Measurements from ENCODE around the gene RTP1.
"Not testable (repeated sequence)": the region's sequence is repeated elsewhere in the genome, so short reads cannot be mapped to it uniquely, and the experiment has no call there.

RTP1 gene

DNA sequence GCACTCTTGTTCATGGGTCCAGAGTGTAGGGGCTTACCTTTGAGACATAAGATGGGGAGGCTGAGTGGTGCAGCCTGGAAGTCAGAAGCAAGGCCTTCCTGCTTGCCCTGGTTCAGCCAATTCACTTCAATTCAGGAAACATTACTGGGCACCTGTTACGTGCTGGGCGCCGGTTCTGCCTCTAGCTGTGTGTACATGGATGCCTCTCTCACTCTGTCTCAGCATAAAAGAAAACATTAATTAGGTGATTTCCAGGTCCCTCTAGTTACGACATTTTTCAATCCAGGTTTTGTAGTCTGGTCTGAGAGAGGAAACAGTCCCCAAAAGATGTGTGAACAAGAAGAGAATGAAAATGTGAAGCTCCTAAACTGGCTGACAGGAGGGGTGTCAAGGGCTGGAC is 1.2 kb downstream of the RTP1 start:
- DNase-seq (ENCODE audit: low spot score): no peak

DNA sequence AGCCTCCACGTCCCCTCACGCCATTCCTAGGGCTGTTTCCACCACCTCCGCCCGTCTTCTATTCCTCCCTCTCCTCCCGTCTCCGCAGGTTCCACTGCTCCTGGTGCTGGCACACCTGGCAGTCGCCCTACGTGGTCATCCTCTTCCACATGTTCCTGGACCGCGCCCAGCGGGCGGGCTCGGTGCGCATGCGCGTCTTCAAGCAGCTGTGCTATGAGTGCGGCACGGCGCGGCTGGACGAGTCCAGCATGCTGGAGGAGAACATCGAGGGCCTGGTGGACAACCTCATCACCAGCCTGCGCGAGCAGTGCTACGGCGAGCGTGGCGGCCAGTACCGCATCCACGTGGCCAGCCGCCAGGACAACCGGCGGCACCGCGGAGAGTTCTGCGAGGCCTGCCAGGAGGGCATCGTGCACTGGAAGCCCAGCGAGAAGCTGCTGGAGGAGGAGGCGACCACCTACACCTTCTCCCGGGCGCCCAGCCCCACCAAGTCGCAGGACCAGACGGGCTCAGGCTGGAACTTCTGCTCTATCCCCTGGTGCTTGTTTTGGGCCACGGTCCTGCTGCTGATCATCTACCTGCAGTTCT is 2.3 kb downstream of the RTP1 start:
- not testable (repeated sequence) for DNase-seq (ENCODE audit: low spot score)

DNA sequence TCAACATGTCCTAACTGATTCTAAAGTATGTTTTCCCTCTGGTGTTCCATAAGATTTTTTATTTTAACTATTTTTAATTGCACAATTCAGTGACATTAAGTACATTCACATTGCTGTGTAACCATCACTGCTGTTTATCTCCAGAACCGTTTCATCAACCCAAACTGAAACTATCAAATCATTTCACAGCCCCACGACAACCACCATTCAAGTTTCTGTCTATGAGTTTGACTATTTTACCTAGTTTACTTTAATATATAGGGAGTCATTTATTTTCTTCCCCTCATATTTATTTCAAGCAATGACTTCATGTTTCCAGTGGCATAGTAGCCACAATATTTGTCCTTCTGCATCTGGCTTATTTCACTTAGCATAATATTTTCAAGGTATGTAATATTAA is 8.4 kb downstream of the RTP1 start:
- DNase-seq (ENCODE audit: low spot score): no peak

DNA sequence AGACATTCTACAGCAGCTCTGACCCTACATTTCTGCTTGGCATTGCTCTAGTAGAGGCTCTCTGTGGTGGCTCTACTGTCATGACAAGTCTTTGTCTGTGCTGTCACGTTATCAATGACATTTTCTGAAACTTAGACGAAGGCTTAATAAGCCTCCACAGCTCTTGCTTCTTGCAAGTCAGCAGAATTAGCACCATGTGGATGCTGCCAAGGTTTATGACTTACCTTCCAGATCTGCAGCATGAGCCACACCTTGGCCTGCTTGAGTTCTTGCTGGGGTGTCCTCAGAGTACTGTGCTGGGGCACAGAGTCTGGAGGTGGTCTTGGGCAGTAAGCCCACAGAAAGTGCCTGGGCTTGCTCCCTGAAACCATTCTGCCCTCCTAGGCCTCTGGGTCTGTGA is 9.8 kb downstream of the RTP1 start:
- DNase-seq (ENCODE audit: low spot score): no peak

DNA sequence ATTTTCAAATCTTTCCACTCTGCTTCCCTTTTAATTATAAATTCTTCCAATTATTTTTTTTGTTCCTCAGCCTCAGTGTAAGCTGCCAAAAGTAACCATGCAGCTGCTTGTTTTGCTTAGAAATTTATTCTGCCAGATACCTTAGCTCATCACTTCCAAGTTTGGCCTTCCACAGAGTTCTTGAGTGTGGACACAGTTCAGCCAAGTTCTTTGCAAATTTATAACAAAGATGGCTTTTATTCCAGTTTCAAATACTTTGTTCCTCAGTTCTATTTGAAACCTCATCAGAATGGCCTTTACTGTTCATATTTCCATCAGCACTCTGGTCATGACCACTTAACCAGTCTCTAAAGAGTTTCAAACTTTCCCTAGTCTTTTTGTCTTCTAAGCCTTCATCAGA is 10.3 kb downstream of the RTP1 start:
- no peak for DNase-seq (ENCODE audit: low spot score)

GRCh38 chr3:187208159-187208558 is 10.9 kb downstream of the RTP1 start:
- DNase-seq (ENCODE audit: low spot score): no peak

GRCh38 chr3:187209491-187209890 is 12.2 kb downstream of the RTP1 start:
- no peak for DNase-seq (ENCODE audit: low spot score)

DNA sequence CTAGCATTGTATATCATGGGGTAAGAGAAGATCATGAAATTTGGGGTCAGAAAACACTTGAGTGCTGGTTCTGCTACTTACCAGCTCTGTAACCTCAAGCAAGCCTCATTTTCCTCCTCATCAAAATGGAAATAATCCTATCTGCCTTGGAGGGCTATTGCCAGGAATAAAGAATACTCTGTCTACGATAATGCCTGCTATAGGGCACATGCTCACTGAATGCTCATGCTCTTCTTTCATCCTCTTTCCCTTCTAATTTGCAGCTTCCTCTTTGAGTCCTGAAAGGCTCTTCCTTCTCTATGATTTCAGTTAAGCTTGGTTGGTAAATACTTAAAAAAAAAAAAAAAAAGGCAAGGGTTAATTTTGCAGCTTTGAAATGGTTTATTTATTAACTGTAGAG is 12.8 kb downstream of the RTP1 start:
- no peak for DNase-seq (ENCODE audit: low spot score)

DNA sequence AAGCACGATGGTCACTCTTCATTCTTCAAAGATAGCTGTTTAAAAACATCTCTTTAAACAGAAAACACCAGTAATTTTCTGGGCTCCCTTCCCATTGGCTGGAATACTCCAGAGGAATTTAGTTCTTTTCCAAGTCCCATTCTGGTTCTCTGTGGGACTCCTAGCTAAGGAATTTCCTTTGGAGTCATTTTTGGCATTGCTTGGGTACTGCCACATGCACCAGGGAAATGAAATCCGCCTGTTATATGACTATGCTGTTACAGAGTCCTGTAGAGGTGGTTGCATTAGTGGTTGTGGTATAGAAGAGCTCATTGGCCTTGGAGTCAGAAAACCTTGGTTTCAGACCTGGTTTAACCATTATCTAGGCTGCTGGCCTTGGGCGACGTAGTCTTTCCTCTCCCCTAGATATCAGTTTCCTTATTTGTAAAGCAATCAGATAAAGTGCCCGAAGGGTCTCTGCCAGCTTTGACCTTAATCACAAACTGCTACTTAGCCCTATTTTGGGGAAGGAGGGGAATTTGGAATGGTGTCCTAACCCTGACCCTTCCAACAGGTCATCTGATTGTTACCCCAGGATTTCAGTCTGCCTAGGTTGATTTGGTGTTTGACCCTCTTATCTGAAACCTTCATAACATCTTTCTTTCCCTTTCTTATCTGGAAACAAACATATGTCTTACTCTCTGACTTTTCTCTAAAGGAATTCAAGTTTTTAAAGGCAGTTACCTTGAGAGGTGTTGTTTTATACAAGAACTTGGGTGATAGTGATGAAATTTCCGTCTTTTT is 13.4 kb downstream of the RTP1 start:
- no peak for DNase-seq (ENCODE audit: low spot score)

GRCh38 chr3:187211532-187212195 is 14.4 kb downstream of the RTP1 start:
- no peak for DNase-seq (ENCODE audit: low spot score)

- DNase-seq (ENCODE audit: low spot score): no peak
These were observed 14.9 kb downstream of the RTP1 start for GRCh38 chr3:187212196-187212545.

DNA sequence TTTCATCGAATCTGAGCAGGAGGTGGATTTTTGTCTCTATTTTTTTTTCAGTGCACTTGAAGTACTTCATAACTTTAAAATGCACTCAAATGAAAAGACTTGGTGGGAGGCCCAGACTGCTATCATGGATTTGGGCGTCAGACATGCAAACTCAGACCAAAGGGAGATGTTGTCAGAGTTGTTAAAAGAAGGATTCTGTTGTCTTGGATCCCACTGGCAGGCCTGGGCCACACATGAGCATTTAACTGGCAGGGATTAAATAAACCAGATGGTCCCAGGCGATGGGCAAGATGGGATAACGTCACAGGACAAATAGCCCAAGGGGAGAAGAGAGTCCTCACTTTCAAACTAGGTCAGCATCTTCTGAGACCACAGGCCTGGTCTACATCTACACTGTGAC is 15.4 kb downstream of the RTP1 start:
- DNase-seq (ENCODE audit: low spot score): no peak

- DNase-seq (ENCODE audit: low spot score): no peak
These were observed 16.3 kb downstream of the RTP1 start for GRCh38 chr3:187213616-187214015.

GRCh38 chr3:187215460-187215859 is 18.2 kb downstream of the RTP1 start:
- DNase-seq (ENCODE audit: low spot score): no peak

- DNase-seq (ENCODE audit: low spot score): no peak
These were observed 25.5 kb downstream of the RTP1 start for GRCh38 chr3:187222801-187223200.

DNA sequence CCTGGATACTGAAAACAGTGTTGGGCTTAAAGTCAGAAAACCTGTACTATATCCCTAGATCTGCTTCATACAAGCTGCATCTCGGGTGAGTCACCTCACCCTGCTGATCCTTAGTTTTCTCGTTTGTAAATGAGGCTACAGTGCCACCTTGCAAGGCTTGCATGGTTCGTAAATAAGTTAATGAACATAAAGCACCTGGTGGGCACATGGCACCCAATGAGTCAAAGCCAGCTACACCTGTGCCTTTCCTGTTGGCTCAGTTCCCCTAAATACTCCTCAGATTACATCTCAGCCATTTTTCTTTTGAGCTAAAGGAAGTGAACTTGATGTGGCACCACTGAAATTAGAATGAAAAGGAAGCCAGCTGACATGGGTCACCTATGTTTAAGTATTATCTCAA is 26.5 kb downstream of the RTP1 start:
- DNase-seq (ENCODE audit: low spot score): peak; percentile 18

DNA sequence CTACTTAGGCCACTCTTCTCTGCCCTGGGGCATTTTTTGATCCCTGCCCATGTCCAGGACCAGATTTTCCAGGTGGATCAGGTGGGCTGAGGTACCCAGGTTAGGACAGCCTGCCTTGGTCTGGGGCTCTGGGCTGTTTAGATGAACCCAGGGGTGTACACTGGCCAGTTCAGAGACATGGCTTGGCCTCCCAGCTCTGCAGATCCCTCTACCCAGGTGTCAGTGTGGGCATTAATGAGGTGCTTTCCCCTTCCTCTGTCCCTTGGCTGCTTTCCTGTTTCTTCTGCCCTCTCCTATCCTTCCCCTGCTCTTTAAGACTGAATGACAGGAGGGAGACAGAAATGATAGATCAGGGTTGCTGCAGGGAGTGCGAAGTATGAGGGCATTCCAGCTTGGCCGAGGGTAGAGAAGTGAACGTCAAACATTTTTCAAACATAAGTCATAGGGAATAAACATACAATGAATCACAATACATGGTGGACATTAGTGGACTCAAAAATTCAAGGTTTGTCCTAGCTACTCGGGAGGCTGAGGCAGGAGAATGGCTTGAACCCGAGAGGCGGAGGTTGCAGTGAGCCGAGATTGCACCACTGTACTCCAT is 30.5 kb downstream of the RTP1 start:
- DNase-seq (ENCODE audit: low spot score): peak; percentile 10

DNA sequence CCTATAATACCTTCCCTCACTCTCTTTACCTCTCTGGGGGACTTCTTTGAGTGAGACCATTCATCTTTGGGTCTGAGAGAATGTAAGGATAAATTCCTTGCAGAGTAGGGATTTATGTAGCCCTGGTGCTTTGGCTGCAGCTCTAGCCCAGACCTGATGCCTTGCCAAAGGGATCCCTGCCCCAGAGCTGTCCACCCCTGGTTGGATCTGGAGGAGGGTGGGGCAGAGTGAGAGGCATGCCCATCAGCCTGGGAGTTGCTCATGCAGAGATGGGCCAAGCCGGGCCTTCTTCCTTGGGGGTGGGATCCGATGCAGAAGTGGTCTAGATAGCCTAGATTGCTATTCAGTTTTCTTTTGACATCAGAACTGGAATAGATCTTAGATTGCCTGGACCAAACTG is 31.5 kb downstream of the RTP1 start:
- DNase-seq (ENCODE audit: low spot score): no peak

DNA sequence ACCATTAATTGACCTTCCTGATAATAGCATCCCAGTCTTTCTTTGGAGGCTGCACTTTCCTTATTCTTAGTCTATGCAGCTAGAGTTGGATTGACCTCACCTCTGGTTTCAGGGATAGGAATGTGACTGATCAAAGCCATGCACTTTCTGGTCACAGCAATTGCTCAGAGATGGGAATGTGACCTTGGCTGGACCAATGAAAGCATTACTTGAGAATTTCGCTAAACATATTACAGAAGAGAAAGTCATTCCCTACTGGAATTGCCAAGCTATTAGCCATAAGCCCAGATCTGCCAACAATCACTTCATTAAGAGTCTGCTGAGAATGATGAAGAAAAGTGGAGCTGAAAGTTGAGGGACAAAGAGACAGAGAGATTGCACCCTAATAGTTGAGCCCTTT is 32.7 kb downstream of the RTP1 start:
- no peak for DNase-seq (ENCODE audit: low spot score)

- no peak for DNase-seq (ENCODE audit: low spot score)
These were observed 39.7 kb downstream of the RTP1 start for GRCh38 chr3:187236962-187237361.

DNA sequence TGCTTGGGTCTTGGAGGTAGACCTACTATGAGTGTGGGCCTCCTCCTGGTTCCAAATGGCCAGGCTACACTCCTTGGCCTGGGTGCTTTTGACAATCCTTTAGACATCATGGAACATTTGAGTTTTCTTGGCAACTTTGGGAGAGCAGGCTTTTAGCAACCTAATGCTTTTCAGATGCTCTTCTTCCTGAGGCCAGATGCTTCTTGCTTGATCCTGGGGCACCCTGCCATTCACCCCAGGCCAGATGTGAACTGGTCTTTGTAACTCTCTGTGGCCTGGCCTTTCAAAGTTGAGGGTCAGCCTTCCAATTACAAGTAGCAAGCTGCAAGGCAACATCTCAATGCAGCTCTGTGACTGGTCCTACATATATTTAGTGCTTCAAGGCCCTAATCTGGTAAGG is 40.5 kb downstream of the RTP1 start:
- no peak for DNase-seq (ENCODE audit: low spot score)

GRCh38 chr3:187238239-187238638 is 41.0 kb downstream of the RTP1 start:
- no peak for DNase-seq (ENCODE audit: low spot score)

- not testable (repeated sequence) for DNase-seq (ENCODE audit: low spot score)
These were observed 41.5 kb downstream of the RTP1 start for GRCh38 chr3:187238835-187239234.
